IMR-90 (cell line): Measurements from ENCODE around the gene SCNN1B. TPM values are rescaled to one million over a fixed set of nuclear protein-coding genes. Genes with fewer than 3 reads are reported as not detected.

Source experiments
- ATAC-seq: fragments of 200-7000 bp; cut with Tn5 transposase; 2 replicates; pipeline ENCODE4 v1.9.1; 2020; ENCODE audit warnings: low read depth, mild to moderate bottlenecking, moderate library complexity
- BruUV-seq: library from RNA; stranded (reverse); fragments of 400-500 nt; replicated peaks from 2 replicates; lab custom pipeline; 2021; lab: Mats Ljungman, UMichigan
- CTCF ChIA-PET: fragments of 300-600 bp; formaldehyde crosslinking; extraction: SDS; loops from one replicate; lab custom pipeline; 2021; ENCODE audit warnings: antibody characterized with exemption; lab: Yijun Ruan, JAX
- POLR2A ChIA-PET: fragments of 300-600 bp; sonication (Branson Sonifier 250); formaldehyde crosslinking; loops from one replicate; lab custom pipeline; 2022; ENCODE audit warnings: antibody characterized with exemption; ENCODE audit not compliant: unreplicated experiment; lab: Charles Lee
- DNase-seq: peaks from one replicate; pipeline ENCODE4 v3.0.0; 2013
- H2AFZ ChIP-seq: replicated peaks from 2 replicates; pipeline ENCODE3; 2013; ENCODE audit warnings: low read length, mild to moderate bottlenecking; ENCODE audit not compliant: poor library complexity
- H2AK5ac ChIP-seq: 2 replicates; pipeline ENCODE4 v1.6.1; 2013; ENCODE audit warnings: low read depth, low read length, inconsistent platforms
- H2AK9ac ChIP-seq: replicated peaks from 2 replicates; pipeline ENCODE3; 2013; ENCODE audit warnings: mild to moderate bottlenecking, low read depth, low read length, moderate library complexity; ENCODE audit not compliant: poor library complexity
- H2BK120ac ChIP-seq: 2 replicates; pipeline ENCODE4 v1.6.1; 2013; ENCODE audit warnings: low read depth, low read length, inconsistent platforms
- H2BK15ac ChIP-seq: 3 replicates; pipeline ENCODE4 v1.6.1; 2013; ENCODE audit warnings: low read depth, low read length, inconsistent platforms
- H2BK20ac ChIP-seq: 2 replicates; pipeline ENCODE4 v1.6.1; 2013; ENCODE audit warnings: low read depth, mild to moderate bottlenecking, inconsistent platforms, low read length, moderate library complexity
- H2BK5ac ChIP-seq: 2 replicates; pipeline ENCODE4 v1.6.1; 2013; ENCODE audit warnings: mild to moderate bottlenecking, low read depth, low read length, inconsistent platforms; ENCODE audit not compliant: poor library complexity, severe bottlenecking
- H3K14ac ChIP-seq: replicated peaks from 2 replicates; pipeline ENCODE4 v1.6.1; 2013; ENCODE audit warnings: low read depth, low read length, inconsistent platforms
- H3K18ac ChIP-seq: 2 replicates; pipeline ENCODE4 v1.6.1; 2013; ENCODE audit warnings: low read depth, low read length, control low read depth
- H3K23ac ChIP-seq: 2 replicates; pipeline ENCODE4 v1.6.1; 2013; ENCODE audit warnings: low read depth, low read length, inconsistent platforms
- H3K27ac ChIP-seq: 2 replicates; pipeline ENCODE4 v1.5.1; 2013; ENCODE audit warnings: mild to moderate bottlenecking, control low read depth, low read length; ENCODE audit not compliant: insufficient read depth
- H3K27me3 ChIP-seq: 2 replicates; pipeline ENCODE4 v1.6.1; 2013; ENCODE audit warnings: low read length; ENCODE audit not compliant: control insufficient read depth, insufficient read depth
- H3K36me3 ChIP-seq: 2 replicates; pipeline ENCODE4 v1.6.1; 2013; ENCODE audit warnings: low read length, mixed read lengths; ENCODE audit not compliant: control insufficient read depth, insufficient read depth
- H3K4ac ChIP-seq: 2 replicates; pipeline ENCODE4 v1.6.1; 2013; ENCODE audit warnings: low read depth, low read length, inconsistent platforms
- H3K4me1 ChIP-seq: 2 replicates; pipeline ENCODE4 v1.6.1; 2013; ENCODE audit warnings: low read length, mixed read lengths; ENCODE audit not compliant: control insufficient read depth, insufficient read depth
- H3K4me2 ChIP-seq: 2 replicates; pipeline ENCODE4 v1.6.1; 2013; ENCODE audit warnings: low read depth, mild to moderate bottlenecking, control low read depth, low read length, moderate library complexity
- H3K4me3 ChIP-seq: 2 replicates; pipeline ENCODE4 v1.5.1; 2013; ENCODE audit warnings: low read depth, mild to moderate bottlenecking, control low read depth, low read length, moderate library complexity; ENCODE audit not compliant: insufficient read depth
- H3K56ac ChIP-seq: 2 replicates; pipeline ENCODE4 v1.6.1; 2013; ENCODE audit warnings: low read length, inconsistent platforms; ENCODE audit not compliant: insufficient read depth; ENCODE audit errors: extremely low read depth
- H3K79me1 ChIP-seq, 2 experiments: 2 replicates each; pipeline ENCODE4 v1.6.1; 2013; ENCODE audit warnings: low read length in 2 of 2, inconsistent platforms in 1 of 2, low read depth in 1 of 2
- H3K9ac ChIP-seq: 2 replicates; pipeline ENCODE4 v1.6.1; 2013; ENCODE audit warnings: low read depth, low read length, control low read depth
- H3K9me1 ChIP-seq: 2 replicates; pipeline ENCODE4 v1.6.1; 2013; ENCODE audit warnings: low read length, inconsistent platforms; ENCODE audit not compliant: insufficient read depth
- H3K9me3 ChIP-seq: 2 replicates; pipeline ENCODE4 v1.6.1; 2013; ENCODE audit warnings: low read length; ENCODE audit not compliant: control insufficient read depth, insufficient read depth
- H4K20me1 ChIP-seq: 2 replicates; pipeline ENCODE4 v1.6.1; 2013; ENCODE audit warnings: low read length, inconsistent platforms; ENCODE audit not compliant: insufficient read depth
- H4K5ac ChIP-seq: 2 replicates; pipeline ENCODE4 v1.6.1; 2013; ENCODE audit warnings: mild to moderate bottlenecking, low read depth, low read length, control low read depth
- H4K8ac ChIP-seq, 2 experiments: 2 replicates each; pipeline ENCODE4 v1.6.1; 2013; ENCODE audit warnings: low read depth in 2 of 2, low read length in 2 of 2, control low read depth in 1 of 2, inconsistent platforms in 1 of 2
- H4K91ac ChIP-seq: 2 replicates; pipeline ENCODE4 v1.6.1; 2013; ENCODE audit warnings: low read depth, low read length, inconsistent platforms; ENCODE audit not compliant: insufficient read depth
- MXI1 ChIP-seq: IDR thresholded peaks from 2 replicates; pipeline ENCODE4 v1.6.1; 2012; ENCODE audit warnings: low read depth, mild to moderate bottlenecking, low read length, moderate library complexity, borderline replicate concordance
- WGBS, 2 experiments: methylation state at CpG; one replicate each; pipeline versions ENCODE4 v1.1.5 to v1.1.7; 2013; ENCODE audit warnings: missing lambda C conversion rate in 2 of 2; ENCODE audit not compliant: insufficient read length in 1 of 2; ENCODE audit errors: extremely low coverage in 2 of 2; 5-methylcytosine and 5-hydroxymethylcytosine counted together
- dilution Hi-C: fragments of 300-500 bp; cut with HindIII; formaldehyde crosslinking; loops from one replicate; pipeline ENCODE4 v1.14.3; 2018; ENCODE audit warnings: low sequenced_read_pairs; ENCODE audit not compliant: unreplicated experiment
- in situ Hi-C: fragments of 300-500 bp; cut with MboI; formaldehyde crosslinking; loops from 3 replicates; pipeline ENCODE4 v1.14.3; 2019; ENCODE audit warnings: low sequenced_read_pairs, inconsistent platforms, mixed read lengths
- intact Hi-C: fragments of 100-400 bp; cut with micrococcal nuclease; formaldehyde crosslinking; loops from 2 replicates; pipeline ENCODE4 v1.10.0; 2022
- polyA plus RNA-seq, 3 experiments: library from polyadenylated mRNA; depleted of rRNA; stranded (reverse); fragments of >200 nt; gene quantifications; 2 replicates each; pipeline ENCODE4 v1.2.3, GENCODE V29; 2012; ENCODE audit warnings: low replicate concordance in 1 of 3
- total RNA-seq: library from RNA; depleted of rRNA; stranded (reverse); fragments of >200 nt; gene quantifications from 2 replicates; pipeline ENCODE4 v1.2.3, GENCODE V29; 2012

The SCNN1B gene
- total and polyA plus RNA-seq, 2 of the 4 experiments (the other 2 are of a cell fraction), result not detected

- Histone ChIP-seq H3K4me3 (no peak overlapping the region), H3K9ac (no peak overlapping the region), H3K56ac (no peak overlapping the region), H4K8ac (no peak overlapping the region), H3K36me3 (no peaks in the 10 kb centered on the region), H2AFZ (no peak overlapping the region), H2BK20ac (no peak overlapping the region), H3K4me1 (no peaks in the 10 kb centered on the region), H3K4me2 (no peak overlapping the region), H2BK120ac (no peak overlapping the region), H4K5ac (no peak overlapping the region), H2AK5ac (no peak overlapping the region), H3K14ac (no peak overlapping the region), H2BK5ac (no peak overlapping the region), H3K27ac (no peak overlapping the region), H4K91ac (no peak overlapping the region), H3K4ac (no peak overlapping the region), H3K9me1 (no peaks in the 10 kb centered on the region; the same call in 1 of the 2 replicates), H3K23ac (no peak overlapping the region), H3K9me3 (no peaks in the 10 kb centered on the region), H3K18ac (no peak overlapping the region), H3K27me3 (peaks cover 6% of the 10 kb centered on the region; the same call in 1 of the 2 replicates), H3K79me1 (no peaks in the 10 kb centered on the region), H2AK9ac (peak overlapping the region; percentile 63), H4K20me1 (no peaks in the 10 kb centered on the region), H2BK15ac (no peak overlapping the region)
- DNase-seq (no peak), ATAC-seq (no peak)
- POLR2A ChIA-PET, result no interaction called here
- no peak for TF ChIP-seq MXI1
- dilution Hi-C loops, result no loop called here
- intact Hi-C loops, result no loop called here
- BruUV-seq, result no TSS peak
- no CpG with 5 or more reads among the region's 8 CpGs for WGBS, 2 experiments
- in situ Hi-C loops, result no loop called here
- CTCF ChIA-PET, result no interaction called here
Observed at GRCh38 chr16:23367988-23368387, 65.9 kb downstream of the SCNN1B start.
